Activated naive CD4-positive, alpha-beta T cell treated with anti-CD3 and anti-CD28 coated beads, Interleukin-2, amount 10 ng/mL, durations not matched to agents 7 days and 5 days (primary cell): ENCODE data around the gene MCEMP1.
A peak's percentile ranks its signal among the peaks of the same experiment; 100 is the strongest.

Experiments
- CTCF ChIA-PET: fragments of 350-600 bp; sonication (Branson Sonifier 250); formaldehyde crosslinking; loops from one replicate; lab custom pipeline; 2021; ENCODE audit warnings: antibody characterized with exemption; lab: Charles Lee
- DNase-seq: peaks from one replicate; pipeline ENCODE4 v3.0.0-alpha.2; 2020
- H3K27ac Mint-ChIP-seq: one replicate; pipeline ENCODE4 v1.8.0; 2021; ENCODE audit warnings: mild to moderate bottlenecking, moderate library complexity, mixed read lengths
- H3K27me3 Mint-ChIP-seq: one replicate; pipeline ENCODE4 v1.8.0; 2021; ENCODE audit warnings: mild to moderate bottlenecking, mixed read lengths
- H3K36me3 Mint-ChIP-seq: one replicate; pipeline ENCODE4 v1.8.0; 2021; ENCODE audit warnings: mixed read lengths
- H3K4me1 Mint-ChIP-seq: one replicate; pipeline ENCODE4 v1.8.0; 2021; ENCODE audit warnings: mixed read lengths
- H3K4me3 Mint-ChIP-seq: one replicate; pipeline ENCODE4 v1.8.0; 2021; ENCODE audit warnings: mild to moderate bottlenecking, moderate library complexity, mixed read lengths
- H3K9me3 Mint-ChIP-seq: one replicate; pipeline ENCODE4 v1.8.0; 2021; ENCODE audit warnings: mixed read lengths

Gene MCEMP1

GRCh38 chr19:7648265-7649014, 28.4 kb upstream of the MCEMP1 start:
- no peak overlapping the region for H3K4me3 Mint-ChIP-seq

GRCh38 chr19:7650148-7650547, 26.7 kb upstream of the MCEMP1 start:
- no peak overlapping the region for H3K4me3 Mint-ChIP-seq
- CTCF ChIA-PET: interaction anchor here (1.2 to 7.3 kb wide), 2 partner anchors 12 to 31 kb away, joined by 5 to 38 read pairs; partner anchors contain the start of gene TRAPPC5
- H3K9me3 Mint-ChIP-seq: no peaks in the 10 kb centered on the region
- peaks cover 12% of the 10 kb centered on the region for H3K4me1 Mint-ChIP-seq
- H3K27ac Mint-ChIP-seq: no peak overlapping the region
- no peak for DNase-seq
- peaks cover 25% of the 10 kb centered on the region for H3K27me3 Mint-ChIP-seq
- H3K36me3 Mint-ChIP-seq: peaks cover 2% of the 10 kb centered on the region

More at GRCh38 chr19:7648265-7649014, 28.4 kb upstream of the MCEMP1 start:
- no peak for DNase-seq
- H3K4me1 Mint-ChIP-seq: peaks cover 12% of the 10 kb centered on the region
- H3K27me3 Mint-ChIP-seq: peaks cover 25% of the 10 kb centered on the region
- CTCF ChIA-PET: interaction anchor here (7.3 kb wide), 1 partner anchor 33 kb away, joined by 38 read pairs; the partner anchor contains the start of gene TRAPPC5
- peaks cover 2% of the 10 kb centered on the region for H3K36me3 Mint-ChIP-seq
- H3K27ac Mint-ChIP-seq: no peak overlapping the region
- no peaks in the 10 kb centered on the region for H3K9me3 Mint-ChIP-seq

- CTCF ChIA-PET: interaction anchor here (0.6 to 7.3 kb wide), 8 partner anchors 9 to 255 kb away, joined by 3 to 38 read pairs (median 4); partner anchors contain the start of gene TRAPPC5
- H3K4me3 Mint-ChIP-seq: peak overlapping the region; percentile 36
- H3K9me3 Mint-ChIP-seq: no peaks in the 10 kb centered on the region
- DNase-seq: peak; percentile 89
- peak overlapping the region; percentile 81 for H3K27ac Mint-ChIP-seq
- H3K27me3 Mint-ChIP-seq: peaks cover 25% of the 10 kb centered on the region
- H3K4me1 Mint-ChIP-seq: peaks cover 19% of the 10 kb centered on the region
- no peaks in the 10 kb centered on the region for H3K36me3 Mint-ChIP-seq
These were observed 24.7 kb upstream of the MCEMP1 start for GRCh38 chr19:7652061-7652641.

- CTCF ChIA-PET: interaction anchor here (1.4 to 7.3 kb wide), 2 partner anchors 11 to 27 kb away, joined by 4 to 38 read pairs; partner anchors contain the start of gene TRAPPC5
- Mint-ChIP-seq H3K27me3 (peaks cover 25% of the 10 kb centered on the region), H3K9me3 (no peaks in the 10 kb centered on the region), H3K4me3 (no peak overlapping the region), H3K4me1 (peaks cover 38% of the 10 kb centered on the region), H3K36me3 (no peaks in the 10 kb centered on the region), H3K27ac (no peak overlapping the region)
- DNase-seq: no peak
These were observed 22.5 kb upstream of the MCEMP1 start for GRCh38 chr19:7654401-7654800.

GRCh38 chr19:7655581-7655980, 21.3 kb upstream of the MCEMP1 start:
- no peaks in the 10 kb centered on the region for H3K36me3 Mint-ChIP-seq
- CTCF ChIA-PET: interaction anchor here (7.3 kb wide), 1 partner anchor 25 kb away, joined by 38 read pairs; the partner anchor contains the start of gene TRAPPC5
- no peak overlapping the region for H3K4me3 Mint-ChIP-seq
- peaks cover 38% of the 10 kb centered on the region for H3K4me1 Mint-ChIP-seq
- no peak for DNase-seq
- H3K9me3 Mint-ChIP-seq: no peaks in the 10 kb centered on the region
- H3K27ac Mint-ChIP-seq: no peak overlapping the region
- H3K27me3 Mint-ChIP-seq: peaks cover 18% of the 10 kb centered on the region

- Mint-ChIP-seq H3K4me1 (peaks cover 34% of the 10 kb centered on the region), H3K4me3 (no peak overlapping the region), H3K9me3 (no peaks in the 10 kb centered on the region), H3K27ac (peak overlapping the region; percentile 89), H3K27me3 (peaks cover 11% of the 10 kb centered on the region), H3K36me3 (no peaks in the 10 kb centered on the region)
- DNase-seq: peak; percentile 40
- CTCF ChIA-PET: interaction anchor here (0.8 to 1.9 kb wide), 3 partner anchors 12 to 24 kb away, joined by 3 to 9 read pairs (median 6); partner anchors contain the start of genes RETN and TRAPPC5
These were observed 19.6 kb upstream of the MCEMP1 start for GRCh38 chr19:7657131-7657751.

GRCh38 chr19:7658219-7658686, 18.6 kb upstream of the MCEMP1 start:
- H3K9me3 Mint-ChIP-seq: no peaks in the 10 kb centered on the region
- DNase-seq: peak; percentile 77
- H3K4me3 Mint-ChIP-seq: peak overlapping the region; percentile 64
- CTCF ChIA-PET: no interaction called here
- H3K27me3 Mint-ChIP-seq: peaks cover 9% of the 10 kb centered on the region
- H3K27ac Mint-ChIP-seq: peak overlapping the region; percentile 89
- H3K4me1 Mint-ChIP-seq: peaks cover 27% of the 10 kb centered on the region
- no peaks in the 10 kb centered on the region for H3K36me3 Mint-ChIP-seq

GRCh38 chr19:7661744-7662538, 14.9 kb upstream of the MCEMP1 start:
- Mint-ChIP-seq H3K4me1 (peaks cover 21% of the 10 kb centered on the region), H3K9me3 (no peaks in the 10 kb centered on the region)

GRCh38 chr19:7662657-7663056, 14.2 kb upstream of the MCEMP1 start:
- no peaks in the 10 kb centered on the region for H3K36me3 Mint-ChIP-seq
- H3K27ac Mint-ChIP-seq: no peak overlapping the region
- peak; percentile 14 for DNase-seq
- no peaks in the 10 kb centered on the region for H3K9me3 Mint-ChIP-seq
- CTCF ChIA-PET: interaction anchor here (0.9 to 1.5 kb wide), 3 partner anchors 11 to 18 kb away, joined by 3 to 5 read pairs (median 3); partner anchors contain the start of gene TRAPPC5
- H3K4me1 Mint-ChIP-seq: peaks cover 14% of the 10 kb centered on the region
- H3K4me3 Mint-ChIP-seq: no peak overlapping the region
- peaks cover 21% of the 10 kb centered on the region for H3K27me3 Mint-ChIP-seq

More at GRCh38 chr19:7661744-7662538, 14.9 kb upstream of the MCEMP1 start:
- Mint-ChIP-seq H3K36me3 (no peaks in the 10 kb centered on the region), H3K27ac (no peak overlapping the region), H3K27me3 (peaks cover 15% of the 10 kb centered on the region), H3K4me3 (no peak overlapping the region)
- CTCF ChIA-PET: interaction anchor here (1.3 to 1.5 kb wide), 2 partner anchors 9 to 11 kb away, joined by 3 to 5 read pairs; no protein-coding TSS in a partner anchor
- no peak for DNase-seq

GRCh38 chr19:7663706-7664105, 13.2 kb upstream of the MCEMP1 start:
- CTCF ChIA-PET: interaction anchor here (1.1 kb wide), 1 partner anchor 12 kb away, joined by 3 read pairs; no protein-coding TSS in a partner anchor
- Mint-ChIP-seq H3K36me3 (no peaks in the 10 kb centered on the region), H3K9me3 (no peaks in the 10 kb centered on the region), H3K27me3 (peaks cover 22% of the 10 kb centered on the region), H3K4me3 (no peak overlapping the region), H3K27ac (no peak overlapping the region), H3K4me1 (peaks cover 6% of the 10 kb centered on the region)
- DNase-seq: no peak

- Mint-ChIP-seq H3K9me3 (no peaks in the 10 kb centered on the region), H3K4me1 (peaks cover 14% of the 10 kb centered on the region), H3K27ac (no peak overlapping the region), H3K4me3 (no peak overlapping the region), H3K27me3 (peaks cover 36% of the 10 kb centered on the region), H3K36me3 (no peaks in the 10 kb centered on the region)
- no peak for DNase-seq
- CTCF ChIA-PET: interaction anchor here (1.3 kb wide), 1 partner anchor 11 kb away, joined by 4 read pairs; no protein-coding TSS in a partner anchor
These were observed 11.8 kb upstream of the MCEMP1 start for GRCh38 chr19:7665076-7665475.

- H3K36me3 Mint-ChIP-seq: no peaks in the 10 kb centered on the region
- DNase-seq: no peak
- H3K4me1 Mint-ChIP-seq: peaks cover 22% of the 10 kb centered on the region
- CTCF ChIA-PET: interaction anchor here (0.8 to 3.2 kb wide), 3 partner anchors 12 to 131 kb away, joined by 3 to 7 read pairs (median 6); partner anchors contain the start of gene TRAPPC5
- no peak within 1 kb of the TSS for H3K4me3 Mint-ChIP-seq
- peaks cover 64% of the 10 kb centered on the region for H3K27me3 Mint-ChIP-seq
- H3K9me3 Mint-ChIP-seq: no peaks in the 10 kb centered on the region
- H3K27ac Mint-ChIP-seq: peak within 1 kb of the TSS; percentile 24
These were observed 8.0 kb upstream of the MCEMP1 start, which contains the start of gene RETN for GRCh38 chr19:7668842-7669241. Gene RETN, plus strand, starts transcription at chr19:7669049. Its CDS starts 278 bp downstream, at chr19:7669327.

- Mint-ChIP-seq H3K4me1 (peaks cover 30% of the 10 kb centered on the region), H3K36me3 (peaks cover 2% of the 10 kb centered on the region), H3K4me3 (no peak overlapping the region), H3K27ac (peak overlapping the region; percentile 24), H3K9me3 (no peaks in the 10 kb centered on the region), H3K27me3 (peaks cover 71% of the 10 kb centered on the region)
- CTCF ChIA-PET: interaction anchor here (0.8 to 3.2 kb wide), 2 partner anchors 11 to 13 kb away, joined by 6 to 7 read pairs; partner anchors contain the start of gene TRAPPC5
- no peak for DNase-seq
These were observed 7.2 kb upstream of the MCEMP1 start for GRCh38 chr19:7669641-7670040.
